Neuronal stem cell (in vitro differentiated cells): ENCODE results near the gene PLOD3. TPM values are rescaled to one million over a fixed set of nuclear protein-coding genes. Genes with fewer than 3 reads are reported as not detected.

Experiments used
- small RNA-seq: library from polyadenylated mRNA; stranded (forward); fragments of <200 nt; extraction: miRNeasy Mini kit (QIAGEN cat#:217004); gene quantifications from one replicate; pipeline ENCODE3, GENCODE V24; 2013; ENCODE audit not compliant: insufficient read depth

The PLOD3 gene

Small RNAs within 50 kb of the gene (small RNA-seq; reads per million reads assigned to genes)
- not detected for gene MIR4653
